Thyroid gland (tissue), 4 donors: ENCODE measurements around the gene ENAH. TPM values are rescaled to one million over a fixed set of nuclear protein-coding genes. Genes with fewer than 3 reads are reported as not detected.

Experiments
- DNase-seq, 2 donors: peaks; one replicate each; pipeline ENCODE4 v3.0.0-alpha.2; 2019
- H3K27ac ChIP-seq, 3 donors: fragments of 200-600 bp; sonication (generic); 1 replicate in 2 of 3; 2 replicates in 1 of 3; pipeline ENCODE4 v1.5.1; 2016 to 2019; ENCODE audit warnings: mild to moderate bottlenecking in 1 of 3, moderate library complexity in 1 of 3
- H3K27me3 ChIP-seq: fragments of 200-600 bp; sonication (generic); one replicate; pipeline ENCODE4 v1.5.1; 2019
- H3K36me3 ChIP-seq, 2 donors: fragments of 200-600 bp; sonication (generic); one replicate each; pipeline ENCODE4 v1.5.1; 2016 to 2019
- H3K4me1 ChIP-seq, 2 donors: fragments of 200-600 bp; sonication (generic); one replicate each; pipeline ENCODE4 v1.5.1; 2017 to 2019
- H3K4me3 ChIP-seq, 3 donors: fragments of 200-600 bp; sonication (generic); replicated peaks in 1 of 3; 1 replicate in 2 of 3; 2 replicates in 1 of 3; pipeline ENCODE4 v1.5.1; 2016; ENCODE audit warnings: mild to moderate bottlenecking in 1 of 3
- H3K9me3 ChIP-seq: fragments of 200-600 bp; sonication (generic); one replicate; pipeline ENCODE4 v1.5.1; 2017
- CTCF ChIP-seq, 6 experiments: fragments of 200-600 bp in 3 of 6; fragments of 450-650 bp in 3 of 6; sonication (generic) in 3 of 6; IDR thresholded peaks; one replicate each; pipeline ENCODE4 v1.5.1; 2016 to 2019; ENCODE audit warnings: antibody characterized with exemption in 6 of 6, mild to moderate bottlenecking in 2 of 6, inconsistent platforms in 1 of 6, moderate library complexity in 1 of 6
- POLR2A ChIP-seq, 2 donors: fragments of 450-650 bp; IDR thresholded peaks; one replicate each; pipeline ENCODE4 v1.6.1; 2017; ENCODE audit warnings: antibody characterized with exemption in 2 of 2, mild to moderate bottlenecking in 2 of 2, moderate library complexity in 1 of 2
- WGBS, 2 donors: methylation state at CpG; one replicate each; pipeline ENCODE4 v1.1.5; 2017; 5-methylcytosine and 5-hydroxymethylcytosine counted together
- intact Hi-C: fragments of 100-400 bp; cut with DNase I; formaldehyde crosslinking; loops from one replicate; pipeline ENCODE4 v1.15.1; 2023
- total RNA-seq, 4 donors: library from RNA; depleted of rRNA; stranded (reverse); fragments of >200 nt; gene quantifications; one replicate each; pipeline ENCODE4 v1.2.3, GENCODE V29; 2016

ENAH gene
- total RNA-seq, 4 donors from 2014 or later, result 24.5 to 31.4 (median 28.5) TPM

- H3K27me3 ChIP-seq, result no peaks in the 10 kb centered on the region
- DNase-seq, result peak; percentile 22 to 36
- no peak for TF ChIP-seq CTCF (IDR thresholded peaks at IDR 0.05)
- TF ChIP-seq POLR2A (IDR thresholded peaks at IDR 0.05), result no peak
- H3K4me1 ChIP-seq, result peaks cover 4 to 18% of the 10 kb centered on the region in 2 donors
- H3K36me3 ChIP-seq, result no peaks in the 10 kb centered on the region
- 57 to 59% methylated on average over 3 of the region's 3 CpGs for WGBS, 2 donors
- H3K4me3 ChIP-seq, result no peak overlapping the region
- no peaks in the 10 kb centered on the region for H3K9me3 ChIP-seq
- intact Hi-C loops, result no loop called here
- no peak overlapping the region for H3K27ac ChIP-seq
Observed at GRCh38 chr1:225578251-225578977, 74.5 kb downstream of the ENAH start.

GRCh38 chr1:225577241-225577640 is 75.7 kb downstream of the ENAH start:
- intact Hi-C loops, result no loop called here
- H3K4me3 ChIP-seq, result no peak overlapping the region
- peaks cover 4 to 18% of the 10 kb centered on the region in 2 donors for H3K4me1 ChIP-seq
- no peaks in the 10 kb centered on the region for H3K9me3 ChIP-seq
- TF ChIP-seq CTCF (IDR thresholded peaks at IDR 0.05) (no peak), POLR2A (IDR thresholded peaks at IDR 0.05) (no peak)
- WGBS, 2 donors, result 72 to 81% methylated on average over 2 of the region's 2 CpGs
- DNase-seq, result no peak
- no peaks in the 10 kb centered on the region for H3K36me3 ChIP-seq
- H3K27ac ChIP-seq, result no peak overlapping the region
- H3K27me3 ChIP-seq, result no peaks in the 10 kb centered on the region

DNA sequence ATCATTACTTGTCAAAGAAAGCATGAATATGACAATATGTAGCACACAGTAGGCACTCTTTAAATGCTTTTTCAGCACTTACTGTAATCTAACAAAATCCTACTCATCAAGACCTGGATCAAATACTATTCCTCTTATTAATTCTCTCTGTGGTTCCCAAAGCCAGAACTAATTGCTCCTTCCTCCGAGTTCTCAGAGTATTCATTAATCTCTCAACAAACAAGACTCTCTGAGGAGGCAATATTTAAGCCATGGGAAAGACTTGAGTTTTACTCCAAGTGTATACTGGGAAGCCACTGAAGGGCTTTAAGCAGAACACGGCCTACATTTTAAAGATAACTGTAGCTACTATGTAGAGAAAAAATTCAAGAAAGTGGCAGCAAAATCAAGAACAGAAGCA is 79.7 kb downstream of the ENAH start:
- intact Hi-C loops, result no loop called here
- Histone ChIP-seq H3K36me3 (no peaks in the 10 kb centered on the region), H3K9me3 (no peaks in the 10 kb centered on the region), H3K4me1 (peaks cover 2% of the 10 kb centered on the region in 2 donors), H3K4me3 (no peak overlapping the region), H3K27ac (no peak overlapping the region), H3K27me3 (no peaks in the 10 kb centered on the region)
- 66 to 70% methylated on average over 2 of the region's 2 CpGs for WGBS, 2 donors
- TF ChIP-seq POLR2A (IDR thresholded peaks at IDR 0.05) (no peak), CTCF (IDR thresholded peaks at IDR 0.05) (no peak)
- DNase-seq, result no peak

GRCh38 chr1:225572422-225572821 is 80.5 kb downstream of the ENAH start:
- 86 to 90% methylated on average over 3 of the region's 3 CpGs for WGBS, 2 donors
- DNase-seq, result no peak
- H3K36me3 ChIP-seq, result no peaks in the 10 kb centered on the region
- no peaks in the 10 kb centered on the region for H3K4me1 ChIP-seq
- H3K27ac ChIP-seq, result no peak overlapping the region
- intact Hi-C loops, result no loop called here
- H3K9me3 ChIP-seq, result no peaks in the 10 kb centered on the region
- no peaks in the 10 kb centered on the region for H3K27me3 ChIP-seq
- no peak overlapping the region for H3K4me3 ChIP-seq
- no peak for TF ChIP-seq CTCF (IDR thresholded peaks at IDR 0.05)
- no peak for TF ChIP-seq POLR2A (IDR thresholded peaks at IDR 0.05)

DNA sequence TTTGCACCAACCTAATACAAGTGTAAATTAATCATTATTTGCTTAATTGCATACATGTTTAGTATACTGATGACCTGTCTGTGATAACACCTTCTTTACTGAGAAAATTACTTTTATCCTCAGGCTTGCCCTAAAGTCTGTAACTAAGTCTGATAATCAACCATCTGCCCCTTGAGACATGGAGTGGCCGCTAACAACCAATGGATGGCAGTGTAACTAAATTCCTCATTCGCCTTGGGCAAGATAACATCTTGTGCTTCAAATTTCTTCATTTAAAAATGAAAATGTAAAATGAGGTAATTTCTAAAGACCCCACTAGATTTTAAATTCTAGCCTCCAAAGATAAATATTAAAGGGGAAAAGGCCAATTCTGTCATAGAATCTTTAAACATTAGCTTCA is 85.1 kb downstream of the ENAH start:
- Histone ChIP-seq H3K9me3 (no peaks in the 10 kb centered on the region), H3K36me3 (no peaks in the 10 kb centered on the region), H3K27ac (no peak overlapping the region), H3K27me3 (no peaks in the 10 kb centered on the region), H3K4me3 (no peak overlapping the region), H3K4me1 (no peaks in the 10 kb centered on the region)
- no peak for DNase-seq
- intact Hi-C loops, result no loop called here
- no peak for TF ChIP-seq CTCF (IDR thresholded peaks at IDR 0.05)
- TF ChIP-seq POLR2A (IDR thresholded peaks at IDR 0.05), result no peak
- WGBS, 2 donors, result 80 to 88% methylated on average over 2 of the region's 2 CpGs
